Loucy (cell line): ENCODE results near the gene SOD2.

Experiments used
- EZH2phosphoT487 ChIP-seq: fragments of 200-600 bp; IDR thresholded peaks from 2 replicates; pipeline ENCODE4 v1.6.1; 2018; ENCODE audit warnings: antibody characterized with exemption, mild to moderate bottlenecking, moderate library complexity, borderline replicate concordance
- TF ChIP-seq, protein P1 (sequence below): fragments of 200-600 bp; sonication (generic); conservative IDR thresholded peaks from 2 replicates; pipeline ENCODE4 v1.5.1; 2014; ENCODE audit warnings: mild to moderate bottlenecking, antibody characterized with exemption, low read length

- TF ChIP-seq, protein P1, sequence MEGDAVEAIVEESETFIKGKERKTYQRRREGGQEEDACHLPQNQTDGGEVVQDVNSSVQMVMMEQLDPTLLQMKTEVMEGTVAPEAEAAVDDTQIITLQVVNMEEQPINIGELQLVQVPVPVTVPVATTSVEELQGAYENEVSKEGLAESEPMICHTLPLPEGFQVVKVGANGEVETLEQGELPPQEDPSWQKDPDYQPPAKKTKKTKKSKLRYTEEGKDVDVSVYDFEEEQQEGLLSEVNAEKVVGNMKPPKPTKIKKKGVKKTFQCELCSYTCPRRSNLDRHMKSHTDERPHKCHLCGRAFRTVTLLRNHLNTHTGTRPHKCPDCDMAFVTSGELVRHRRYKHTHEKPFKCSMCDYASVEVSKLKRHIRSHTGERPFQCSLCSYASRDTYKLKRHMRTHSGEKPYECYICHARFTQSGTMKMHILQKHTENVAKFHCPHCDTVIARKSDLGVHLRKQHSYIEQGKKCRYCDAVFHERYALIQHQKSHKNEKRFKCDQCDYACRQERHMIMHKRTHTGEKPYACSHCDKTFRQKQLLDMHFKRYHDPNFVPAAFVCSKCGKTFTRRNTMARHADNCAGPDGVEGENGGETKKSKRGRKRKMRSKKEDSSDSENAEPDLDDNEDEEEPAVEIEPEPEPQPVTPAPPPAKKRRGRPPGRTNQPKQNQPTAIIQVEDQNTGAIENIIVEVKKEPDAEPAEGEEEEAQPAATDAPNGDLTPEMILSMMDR, result no peak
- no peak for TF ChIP-seq EZH2phosphoT487
Observed at GRCh38 chr6:159727717-159728445, 34.8 kb upstream of the SOD2 start.
